HAP-1 (cell line): Measurements from ENCODE around the gene ABCB9.
"Not testable (repeated sequence)": the region's sequence is repeated elsewhere in the genome, so short reads cannot be mapped to it uniquely, and the experiment has no call there.

ENCODE experiments used
- DNase-seq, 2 experiments: peaks; one replicate each; pipeline ENCODE4 v3.0.0-alpha.2; 2016 to 2020; ENCODE audit warnings: low spot score in 2 of 2
- H3K27me3 ChIP-seq: fragments of 250-450 bp; sonication (Bioruptor Pico); 2 replicates; pipeline ENCODE4 v1.5.1; 2020; ENCODE audit warnings: low read depth, mild to moderate bottlenecking, moderate library complexity
- H3K36me3 ChIP-seq: fragments of 250-450 bp; sonication (Bioruptor Pico); replicated peaks from 2 replicates; pipeline ENCODE4 v1.5.1; 2020; ENCODE audit warnings: mild to moderate bottlenecking
- H3K4me1 ChIP-seq: fragments of 250-450 bp; sonication (Bioruptor Pico); 2 replicates; pipeline ENCODE4 v1.5.1; 2020; ENCODE audit warnings: mild to moderate bottlenecking
- H3K4me3 ChIP-seq: fragments of 250-450 bp; sonication (Bioruptor Pico); 2 replicates; pipeline ENCODE4 v1.5.1; 2020; ENCODE audit warnings: mild to moderate bottlenecking, moderate library complexity
- H3K9me3 ChIP-seq: fragments of 250-450 bp; sonication (Bioruptor Pico); 2 replicates; pipeline ENCODE4 v1.5.1; 2020; ENCODE audit warnings: mild to moderate bottlenecking, moderate library complexity
- in situ Hi-C: fragments of 300-500 bp; cut with MboI; formaldehyde crosslinking; loops from 3 replicates; pipeline ENCODE4 v1.14.3; 2020; ENCODE audit warnings: low sequenced_read_pairs, inconsistent platforms, mixed read lengths

ABCB9 gene

DNA sequence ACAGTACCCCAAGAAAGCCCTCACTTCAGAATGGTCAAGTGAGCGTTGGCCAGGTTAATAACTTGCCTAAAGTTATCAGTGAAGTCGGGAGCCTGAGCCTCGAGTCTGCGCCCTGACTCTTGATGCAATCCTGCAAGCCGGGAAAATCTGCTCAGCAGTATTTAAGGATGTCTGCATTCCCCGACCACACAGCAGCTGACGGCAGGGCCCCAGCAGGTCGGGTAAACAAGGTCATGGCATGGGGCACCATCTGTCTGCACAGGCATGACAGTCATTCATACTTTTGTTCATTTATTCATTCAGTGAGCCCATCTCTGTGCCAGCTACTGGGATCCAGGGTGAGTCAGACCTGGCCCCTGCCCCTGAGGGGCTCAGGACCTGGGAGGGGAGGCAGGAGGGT lies 11.1 kb downstream of the ABCB9 start:
- DNase-seq = no peak
- Histone ChIP-seq H3K9me3 (no peaks in the 10 kb centered on the region), H3K36me3 (peaks cover 13% of the 10 kb centered on the region), H3K27me3 (no peaks in the 10 kb centered on the region), H3K4me1 (no peaks in the 10 kb centered on the region), H3K4me3 (no peak overlapping the region)
- in situ Hi-C loops = no loop called here

DNA sequence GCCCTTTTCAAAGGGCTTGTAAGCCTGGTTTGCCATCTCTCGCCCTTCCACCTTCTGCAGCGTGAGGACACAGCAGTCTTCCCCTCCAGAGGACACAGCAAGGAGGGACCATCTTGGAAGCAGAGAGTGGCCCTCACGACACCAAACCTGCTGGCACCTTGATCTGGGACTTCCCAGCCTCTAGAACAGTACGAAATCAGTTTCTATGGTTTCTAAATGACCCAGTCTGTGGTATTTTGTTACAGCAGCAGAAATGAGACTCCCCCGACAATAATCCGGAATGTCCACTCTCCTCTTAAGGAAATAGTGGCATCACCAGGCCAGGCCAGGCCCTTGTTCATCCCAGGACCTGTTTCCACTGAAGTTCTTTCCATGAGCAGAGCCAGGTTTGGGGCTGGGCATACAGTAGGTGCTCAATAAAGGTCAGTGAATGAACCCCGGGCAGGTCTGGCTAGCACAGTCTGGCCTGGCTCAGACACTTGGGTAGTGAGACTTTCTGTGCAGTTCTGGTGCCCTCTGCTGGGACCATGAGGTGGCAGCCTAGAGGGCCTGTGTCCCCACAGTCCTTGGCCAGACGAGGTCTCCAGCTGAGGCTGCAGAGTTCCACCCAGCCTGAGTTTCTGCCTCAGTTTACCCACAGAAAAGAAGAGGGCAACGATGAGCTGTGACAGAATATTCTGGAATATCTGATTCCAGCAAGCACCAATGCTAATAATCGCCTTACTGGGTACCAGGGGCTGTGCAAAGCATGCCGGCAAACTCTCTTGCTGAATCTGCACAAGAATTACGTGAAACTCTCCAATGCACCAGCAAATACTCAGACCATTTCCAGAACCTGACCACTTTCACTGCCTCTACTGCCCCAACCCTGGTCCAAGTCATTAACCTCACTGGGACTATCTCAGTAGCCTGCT lies 14.0 kb downstream of the ABCB9 start:
- H3K36me3 ChIP-seq = no peaks in the 10 kb centered on the region
- peak; percentile 59 to 80 for DNase-seq
- H3K4me1 ChIP-seq = no peaks in the 10 kb centered on the region
- H3K27me3 ChIP-seq = no peaks in the 10 kb centered on the region
- H3K4me3 ChIP-seq = no peak overlapping the region
- H3K9me3 ChIP-seq = no peaks in the 10 kb centered on the region
- in situ Hi-C loops = loop anchor here (5.0 kb wide), 1 partner anchor 95 kb away; no protein-coding TSS in a partner anchor

DNA sequence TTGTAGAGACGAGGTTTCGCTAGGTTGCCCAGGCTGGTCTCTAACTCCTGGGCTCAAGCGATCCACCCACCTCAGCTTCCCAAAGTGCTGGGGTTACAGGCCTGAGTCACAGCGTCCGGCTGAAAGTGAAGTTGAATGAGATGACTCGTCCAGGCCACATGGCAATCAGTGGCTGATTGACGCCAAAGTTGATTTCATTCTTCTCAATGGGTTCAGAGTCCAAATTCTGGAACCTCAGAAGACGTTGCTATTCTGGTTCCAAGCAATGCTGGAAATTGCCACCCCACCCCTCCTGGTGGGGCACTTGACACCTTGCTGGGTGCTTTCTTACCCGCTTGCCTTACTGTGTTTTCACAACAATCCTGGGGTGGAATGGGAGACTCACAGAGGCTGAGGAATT lies 14.9 kb downstream of the ABCB9 start:
- no peaks in the 10 kb centered on the region for H3K36me3 ChIP-seq
- in situ Hi-C loops = loop anchor here (5.0 kb wide), 1 partner anchor 94 kb away; no protein-coding TSS in a partner anchor
- H3K9me3 ChIP-seq = no peaks in the 10 kb centered on the region
- no peak for DNase-seq
- H3K27me3 ChIP-seq = no peaks in the 10 kb centered on the region
- no peaks in the 10 kb centered on the region for H3K4me1 ChIP-seq
- no peak overlapping the region for H3K4me3 ChIP-seq

DNA sequence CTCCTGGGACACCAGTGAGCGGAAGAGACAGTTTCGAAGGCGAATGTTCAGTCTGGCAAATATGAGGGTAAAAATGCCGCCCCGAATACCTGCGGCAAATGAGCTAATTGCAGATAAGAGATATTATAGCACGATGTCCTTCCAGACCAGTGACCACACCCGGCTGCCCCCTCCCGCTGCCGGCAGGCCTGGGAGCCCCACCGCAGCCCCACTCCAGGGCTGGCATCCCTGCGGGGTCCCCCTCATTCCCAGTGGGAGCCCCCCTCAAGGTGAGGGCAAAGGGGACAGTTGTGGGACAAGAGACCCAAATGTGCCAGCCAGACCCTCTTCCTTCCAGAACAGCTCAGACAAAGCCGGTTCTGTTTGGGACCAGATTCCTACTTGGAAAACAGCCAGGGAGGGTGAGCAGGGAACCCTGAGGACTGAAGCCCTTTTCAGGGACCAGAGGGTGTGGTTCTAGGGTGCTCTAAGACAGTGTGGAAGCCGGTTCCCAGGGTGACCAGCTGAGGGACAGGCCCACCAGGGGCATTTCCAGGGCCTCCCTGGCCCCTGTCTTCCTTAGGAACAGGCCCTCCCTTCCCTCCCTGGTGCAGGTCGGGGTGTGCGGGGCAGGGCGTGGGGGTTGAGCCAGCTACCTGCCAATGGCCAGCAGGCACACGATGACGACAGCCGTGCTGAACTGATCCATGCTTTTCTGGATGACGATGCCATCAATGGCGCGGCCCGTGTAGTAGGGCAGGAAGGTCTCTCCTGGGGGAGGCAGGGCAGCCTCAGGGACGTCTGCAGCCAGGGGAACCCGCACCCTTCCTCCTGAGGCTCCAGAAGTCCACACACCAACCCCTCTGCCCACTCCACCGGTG lies 16.2 kb downstream of the ABCB9 start:
- Histone ChIP-seq H3K9me3 (no peaks in the 10 kb centered on the region), H3K27me3 (no peaks in the 10 kb centered on the region), H3K36me3 (no peaks in the 10 kb centered on the region), H3K4me1 (no peaks in the 10 kb centered on the region), H3K4me3 (no peak overlapping the region)
- no peak for DNase-seq
- in situ Hi-C loops = loop anchor here (5.0 kb wide), 1 partner anchor 93 kb away; no protein-coding TSS in a partner anchor

- Histone ChIP-seq H3K4me1 (no peaks in the 10 kb centered on the region), H3K4me3 (no peak overlapping the region), H3K36me3 (no peaks in the 10 kb centered on the region), H3K9me3 (no peaks in the 10 kb centered on the region), H3K27me3 (no peaks in the 10 kb centered on the region)
- DNase-seq = no peak
- in situ Hi-C loops = no loop called here
These were observed 16.9 kb downstream of the ABCB9 start for GRCh38 chr12:122949405-122949804.

DNA sequence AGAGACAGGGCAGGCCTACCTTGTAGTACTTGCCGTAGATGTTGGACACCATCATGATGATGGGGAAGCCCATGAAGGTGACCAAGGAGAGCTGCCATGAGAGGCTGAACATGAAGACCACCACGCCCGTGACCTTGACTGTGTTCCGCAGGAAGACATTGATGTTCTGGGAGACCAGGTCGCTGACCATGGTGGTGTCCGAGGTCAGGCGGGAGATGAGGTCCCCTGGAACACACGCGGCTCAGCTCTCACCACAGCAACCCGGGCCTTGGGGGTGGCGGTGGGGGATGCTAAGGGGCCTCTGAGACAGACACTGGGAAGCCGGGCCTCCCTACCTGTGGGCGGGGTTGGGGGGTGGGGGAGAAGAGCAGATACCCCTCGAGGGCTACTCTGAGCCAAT lies 17.7 kb downstream of the ABCB9 start:
- H3K4me1 ChIP-seq = no peaks in the 10 kb centered on the region
- in situ Hi-C loops = no loop called here
- H3K27me3 ChIP-seq = no peaks in the 10 kb centered on the region
- no peak overlapping the region for H3K4me3 ChIP-seq
- H3K9me3 ChIP-seq = no peaks in the 10 kb centered on the region
- DNase-seq = no peak
- no peaks in the 10 kb centered on the region for H3K36me3 ChIP-seq

GRCh38 chr12:122947352-122947792 lies 18.9 kb downstream of the ABCB9 start:
- Histone ChIP-seq H3K4me1 (no peaks in the 10 kb centered on the region), H3K9me3 (no peaks in the 10 kb centered on the region), H3K27me3 (no peaks in the 10 kb centered on the region), H3K4me3 (no peak overlapping the region), H3K36me3 (no peaks in the 10 kb centered on the region)
- in situ Hi-C loops = no loop called here
- no peak for DNase-seq

- Histone ChIP-seq H3K27me3 (no peaks in the 10 kb centered on the region), H3K4me1 (no peaks in the 10 kb centered on the region), H3K9me3 (no peaks in the 10 kb centered on the region), H3K4me3 (no peak overlapping the region), H3K36me3 (no peaks in the 10 kb centered on the region)
- no peak for DNase-seq
- in situ Hi-C loops = no loop called here
These were observed 19.4 kb downstream of the ABCB9 start for GRCh38 chr12:122946690-122947341.

- in situ Hi-C loops = no loop called here
- H3K4me3 ChIP-seq = no peak overlapping the region
These were observed 21.4 kb downstream of the ABCB9 start for GRCh38 chr12:122944605-122945592.

DNA sequence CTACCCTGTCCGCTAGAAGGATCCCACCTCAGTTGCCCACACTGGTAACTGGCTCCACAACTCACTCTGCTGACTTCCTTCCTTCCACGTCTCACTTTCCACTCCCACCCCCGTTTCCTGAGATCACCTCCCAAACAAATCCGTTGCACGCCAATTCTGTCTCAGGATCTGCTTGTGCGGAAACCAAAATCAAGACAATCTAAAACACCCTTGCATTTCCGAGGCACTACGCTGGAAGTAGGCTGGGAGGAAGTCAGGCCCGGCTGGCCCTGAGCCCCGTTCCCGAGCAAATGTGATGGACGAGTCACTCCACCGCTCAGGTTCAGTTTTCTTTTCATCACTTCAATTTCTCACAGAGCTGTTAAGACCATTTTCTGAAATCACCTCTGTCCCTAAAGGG lies 23.1 kb downstream of the ABCB9 start:
- DNase-seq = no peak
- Histone ChIP-seq H3K4me3 (no peak overlapping the region), H3K27me3 (no peaks in the 10 kb centered on the region), H3K4me1 (no peaks in the 10 kb centered on the region), H3K9me3 (no peaks in the 10 kb centered on the region), H3K36me3 (no peaks in the 10 kb centered on the region)
- in situ Hi-C loops = no loop called here

More at GRCh38 chr12:122944605-122945592, 21.4 kb downstream of the ABCB9 start:
- H3K36me3 ChIP-seq = no peaks in the 10 kb centered on the region
- no peaks in the 10 kb centered on the region for H3K9me3 ChIP-seq
- H3K27me3 ChIP-seq = no peaks in the 10 kb centered on the region
- no peaks in the 10 kb centered on the region for H3K4me1 ChIP-seq
- no peak for DNase-seq

DNA sequence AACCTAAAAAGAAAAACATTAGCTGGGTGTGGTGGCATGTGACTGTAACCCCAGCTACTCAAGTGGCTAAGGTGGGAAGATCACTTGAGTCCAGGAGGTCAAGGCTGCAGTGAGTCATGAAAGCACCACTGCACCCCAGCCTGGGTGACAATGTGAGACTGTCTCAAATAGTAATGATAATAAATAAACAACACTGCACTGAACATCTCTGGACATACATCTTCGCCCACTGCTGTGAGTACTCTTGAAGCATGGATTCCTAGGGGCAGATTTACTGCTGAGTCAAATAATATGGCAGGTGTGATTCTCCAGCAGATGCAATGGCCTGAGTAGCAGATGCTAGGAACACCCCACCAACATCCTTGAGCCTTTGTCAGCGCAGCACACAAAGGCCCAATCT lies 23.6 kb downstream of the ABCB9 start:
- Histone ChIP-seq H3K4me3 (no peak overlapping the region), H3K9me3 (no peaks in the 10 kb centered on the region), H3K27me3 (no peaks in the 10 kb centered on the region), H3K4me1 (no peaks in the 10 kb centered on the region), H3K36me3 (no peaks in the 10 kb centered on the region)
- no peak for DNase-seq
- in situ Hi-C loops = no loop called here

DNA sequence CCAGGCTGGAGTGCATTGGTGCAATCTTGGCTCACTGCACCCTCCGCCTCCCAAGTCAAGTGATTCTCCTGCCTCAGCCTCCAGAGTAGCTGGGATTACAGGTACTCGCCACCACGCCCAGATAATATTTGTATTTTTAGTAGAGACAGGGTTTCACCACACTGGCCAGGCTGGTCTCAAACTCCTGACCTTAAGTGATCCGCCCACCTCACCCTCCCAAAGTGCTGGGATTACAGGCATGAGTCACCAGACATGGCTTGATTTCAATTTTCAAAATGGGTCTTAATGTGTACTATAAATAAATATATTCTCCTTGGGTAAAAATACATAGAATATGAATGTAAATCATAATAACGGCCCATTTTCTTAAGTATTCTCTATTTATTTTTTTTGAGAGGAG lies 24.9 kb downstream of the ABCB9 start:
- DNase-seq, in situ Hi-C loops, H3K4me3 ChIP-seq, H3K9me3 ChIP-seq, H3K4me1 ChIP-seq, H3K27me3 ChIP-seq, H3K36me3 ChIP-seq: not testable (repeated sequence)

GRCh38 chr12:122939125-122939524 lies 27.1 kb downstream of the ABCB9 start:
- H3K4me1 ChIP-seq = no peaks in the 10 kb centered on the region
- in situ Hi-C loops = no loop called here

More at GRCh38 chr12:122939125-122939524, 27.1 kb downstream of the ABCB9 start:
- no peak overlapping the region for H3K4me3 ChIP-seq
- H3K36me3 ChIP-seq = no peaks in the 10 kb centered on the region
- DNase-seq = no peak
- no peaks in the 10 kb centered on the region for H3K27me3 ChIP-seq
- H3K9me3 ChIP-seq = no peaks in the 10 kb centered on the region
